ENCODE data around the gene TWIST2. TPM values are rescaled to one million over a fixed set of nuclear protein-coding genes. Genes with fewer than 3 reads are reported as not detected.

Gene TWIST2
- total and polyA plus RNA-seq, 9 of the 15 experiments (the other 6 are each of a cell fraction or from before 2014, with no cell fraction given), result not detected

- FAIRE-seq, result no peak
- no TSS peak for BruUV-seq (replicated peaks)
- H3K9me3 ChIP-seq (replicated peaks; ENCODE audit: control insufficient read depth, insufficient read depth, low read depth, low read length), result no peaks in the 10 kb centered on the region
- no peaks in the 10 kb centered on the region for H4K20me1 ChIP-seq (replicated peaks; ENCODE audit: control insufficient read depth, insufficient read depth, low read length)
- intact Hi-C loops (cut with micrococcal nuclease), result no loop called here
- TF ChIP-seq ZNF764 (CRISPR knock-in tag; IDR thresholded peaks at IDR 0.05; ENCODE audit: low read depth), result no peak
- no peak for TF ChIP-seq ID3 (CRISPR knock-in tag; IDR thresholded peaks at IDR 0.05)
- TF ChIP-seq ID3 (tag; IDR thresholded peaks at IDR 0.05), result no peak
- no peak for TF ChIP-seq MBD1 (CRISPR knock-in tag; IDR thresholded peaks at IDR 0.05)
- TF ChIP-seq ETS2 (tag; IDR thresholded peaks at IDR 0.05; ENCODE audit: borderline replicate concordance, poor library complexity, severe bottlenecking), result no peak
- TF ChIP-seq KLF1 (tag; IDR thresholded peaks at IDR 0.05), result no peak
- no peak for TF ChIP-seq CBX2 (IDR thresholded peaks at IDR 0.05; ENCODE audit: insufficient read depth, low read length, poor library complexity, severe bottlenecking)
- no peak for TF ChIP-seq HINFP (tag; conservative IDR thresholded peaks at IDR 0.05; ENCODE audit: low read depth)
- in situ Hi-C loops (cut with MboI), result no loop called here
- H3K4me3 ChIP-seq, result no peak overlapping the region
- DNase-seq (ENCODE audit: extremely low read depth in 1 of 4, low spot score in 3 of 4), result no peak
- H3K4me2 ChIP-seq (ENCODE audit: insufficient read depth, low read length), result no peak overlapping the region
- H3K36me3 ChIP-seq (ENCODE audit: control insufficient read depth, insufficient read depth, low read length), result no peaks in the 10 kb centered on the region
- no peaks in the 10 kb centered on the region for H3K79me2 ChIP-seq (ENCODE audit: control insufficient read depth, insufficient read depth, low read length)
- peaks cover 0 to 27% of the 10 kb centered on the region in 2 experiments; a peak in 2 of 5 replicates for H3K27me3 ChIP-seq (ENCODE audit: control insufficient read depth in 2 of 2, insufficient read depth in 2 of 2, low read length in 2 of 2)
- H2AFZ ChIP-seq (ENCODE audit: low read depth, low read length), result no peak overlapping the region
- ChIA-PET POLR2A (no interaction called here), CTCF (ENCODE audit: low intra/inter-chr PET ratio) (no interaction called here)
- H3K9me1 ChIP-seq (ENCODE audit: control insufficient read depth, insufficient read depth, low read length), result no peaks in the 10 kb centered on the region
- no peak overlapping the region for H3K9ac ChIP-seq (ENCODE audit: insufficient read depth in 1 of 2, low read depth in 2 of 2, low read length in 2 of 2)
- no peak for ATAC-seq
- no peak overlapping the region for H3K27ac ChIP-seq (ENCODE audit: extremely low read depth, low read depth, low read length)
- no peaks in the 10 kb centered on the region for H3K4me1 ChIP-seq (replicated peaks in 1 of 2; ENCODE audit: control insufficient read depth in 2 of 2, insufficient read depth in 2 of 2, low read length in 2 of 2)
- WGBS (ENCODE audit: insufficient coverage, low coverage, missing lambda C conversion rate), result 1% methylated on average over 11 of the region's 13 CpGs
Measured at GRCh38 chr2:238925281-238925680, 77.4 kb downstream of the TWIST2 start.

All from K562 (cell line).